GM12864 (cell line): ENCODE data around the gene FAM163B.

Experiments
- DNase-seq: peaks from one replicate; pipeline ENCODE4 v3.0.0-alpha.2; 2011; ENCODE audit warnings: low read depth
- H3K4me3 ChIP-seq: 2 replicates; pipeline ENCODE4 v1.5.1; 2011; ENCODE audit warnings: mild to moderate bottlenecking, low read depth, low read length, control low read depth
- CTCF ChIP-seq: IDR thresholded peaks from 2 replicates; pipeline ENCODE4 v1.5.1; 2011; ENCODE audit warnings: low read depth, mild to moderate bottlenecking, moderate library complexity, low read length, control low read depth, inconsistent platforms; ENCODE audit errors: missing control alignments

FAM163B gene

GRCh38 chr9:133594310-133594709 is 14.9 kb downstream of the FAM163B start:
- no peak for DNase-seq

GRCh38 chr9:133593587-133594253 is 15.5 kb downstream of the FAM163B start:
- H3K4me3 ChIP-seq = no peak overlapping the region
- TF ChIP-seq CTCF = no peak
- DNase-seq = no peak

More at GRCh38 chr9:133594310-133594709, 14.9 kb downstream of the FAM163B start:
- no peak overlapping the region for H3K4me3 ChIP-seq
- TF ChIP-seq CTCF = no peak

GRCh38 chr9:133592731-133593409 is 16.3 kb downstream of the FAM163B start:
- H3K4me3 ChIP-seq = no peak overlapping the region
- peak; percentile 50 for TF ChIP-seq CTCF
- no peak for DNase-seq

GRCh38 chr9:133591985-133592384 is 17.2 kb downstream of the FAM163B start:
- no peak for TF ChIP-seq CTCF
- no peak overlapping the region for H3K4me3 ChIP-seq
- DNase-seq = no peak

GRCh38 chr9:133591116-133591910 is 17.9 kb downstream of the FAM163B start:
- DNase-seq = no peak
- TF ChIP-seq CTCF = no peak
- no peak overlapping the region for H3K4me3 ChIP-seq

GRCh38 chr9:133590231-133590855 is 18.8 kb downstream of the FAM163B start:
- DNase-seq = no peak
- H3K4me3 ChIP-seq = no peak overlapping the region
- TF ChIP-seq CTCF = no peak
